GM12801 (cell line): Measurements from ENCODE around the gene SLC24A3.

Experiments used
- CTCF ChIP-seq: IDR thresholded peaks from one replicate; pipeline ENCODE4 v1.5.1; 2011; ENCODE audit warnings: control low read depth; ENCODE audit not compliant: insufficient read length; ENCODE audit errors: extremely low read depth

Gene SLC24A3

GRCh38 chr20:19487420-19487819 lies 275.0 kb downstream of the SLC24A3 start:
- no peak for TF ChIP-seq CTCF

GRCh38 chr20:19491241-19491640 lies 278.8 kb downstream of the SLC24A3 start:
- no peak for TF ChIP-seq CTCF

GRCh38 chr20:19492116-19492515 lies 279.7 kb downstream of the SLC24A3 start:
- no peak for TF ChIP-seq CTCF

GRCh38 chr20:19492687-19493336 lies 280.4 kb downstream of the SLC24A3 start:
- no peak for TF ChIP-seq CTCF

- TF ChIP-seq CTCF, result no peak
Observed at GRCh38 chr20:19493794-19494495, 281.5 kb downstream of the SLC24A3 start.

- TF ChIP-seq CTCF, result no peak
Observed at GRCh38 chr20:19495905-19496703, 283.7 kb downstream of the SLC24A3 start.

- TF ChIP-seq CTCF, result no peak
Observed at GRCh38 chr20:19497064-19497463, 284.6 kb downstream of the SLC24A3 start.
